Measurements from ENCODE around the gene RIMKLA. TPM values are rescaled to one million over a fixed set of nuclear protein-coding genes. Genes with fewer than 3 reads are reported as not detected.

Gene RIMKLA
- total and polyA plus RNA-seq, 7 donors, result 0.12 to 1.2 (median 1.0) TPM

- no peak for ATAC-seq
- Histone ChIP-seq H3K4me3 (no peak overlapping the region), H3K9me3 (no peaks in the 10 kb centered on the region), H3K27ac (no peak overlapping the region), H3K36me3 (ENCODE audit: insufficient read depth in 1 of 2, low read depth in 1 of 2) (no peaks in the 10 kb centered on the region), H3K4me1 (no peaks in the 10 kb centered on the region), H3K27me3 (ENCODE audit: insufficient read depth in 3 of 3, low read length in 2 of 3) (no peaks in the 10 kb centered on the region)
- intact Hi-C loops (cut with DNase I), result no loop called here
- 54 to 78% (median 64%) methylated on average over 2 of the region's 2 CpGs for WGBS, 3 donors
- TF ChIP-seq, protein P1, sequence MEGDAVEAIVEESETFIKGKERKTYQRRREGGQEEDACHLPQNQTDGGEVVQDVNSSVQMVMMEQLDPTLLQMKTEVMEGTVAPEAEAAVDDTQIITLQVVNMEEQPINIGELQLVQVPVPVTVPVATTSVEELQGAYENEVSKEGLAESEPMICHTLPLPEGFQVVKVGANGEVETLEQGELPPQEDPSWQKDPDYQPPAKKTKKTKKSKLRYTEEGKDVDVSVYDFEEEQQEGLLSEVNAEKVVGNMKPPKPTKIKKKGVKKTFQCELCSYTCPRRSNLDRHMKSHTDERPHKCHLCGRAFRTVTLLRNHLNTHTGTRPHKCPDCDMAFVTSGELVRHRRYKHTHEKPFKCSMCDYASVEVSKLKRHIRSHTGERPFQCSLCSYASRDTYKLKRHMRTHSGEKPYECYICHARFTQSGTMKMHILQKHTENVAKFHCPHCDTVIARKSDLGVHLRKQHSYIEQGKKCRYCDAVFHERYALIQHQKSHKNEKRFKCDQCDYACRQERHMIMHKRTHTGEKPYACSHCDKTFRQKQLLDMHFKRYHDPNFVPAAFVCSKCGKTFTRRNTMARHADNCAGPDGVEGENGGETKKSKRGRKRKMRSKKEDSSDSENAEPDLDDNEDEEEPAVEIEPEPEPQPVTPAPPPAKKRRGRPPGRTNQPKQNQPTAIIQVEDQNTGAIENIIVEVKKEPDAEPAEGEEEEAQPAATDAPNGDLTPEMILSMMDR (IDR thresholded peaks at IDR 0.05), result no peak
- no peak for DNase-seq
Measured at GRCh38 chr1:42469727-42470126, 89.1 kb downstream of the RIMKLA start.

Other genes starting within 250 kb of the RIMKLA start
- not detected for gene GUCA2B, start 227.4 kb upstream of the RIMKLA start, total RNA-seq
- under 1 TPM in 1 of 3 donors, not detected in 2; 0.06 TPM for gene GUCA2B, start 227.4 kb upstream of the RIMKLA start, polyA plus RNA-seq
- under 1 TPM in 1 of 4 donors, not detected in 3; 0.44 TPM for gene GUCA2A, start 216.0 kb upstream of the RIMKLA start, total RNA-seq
- gene GUCA2A, start 216.0 kb upstream of the RIMKLA start, polyA plus RNA-seq, result not detected
- 10 to 100 TPM; 47.9 to 53.1 (median 49.1) TPM for gene FOXJ3, start 45.6 kb upstream of the RIMKLA start, total RNA-seq
- gene FOXJ3, start 45.6 kb upstream of the RIMKLA start, polyA plus RNA-seq, result 10 to 100 TPM; 15.1 to 40.5 (median 22.0) TPM
- 1 to 10 TPM in 3 of 4 donors, under 1 TPM in 1; 0.76 to 2.7 (median 1.0) TPM for gene ZMYND12, start 75.2 kb downstream of the RIMKLA start, total RNA-seq
- 1 to 10 TPM in 1 of 3 donors, under 1 TPM in 2; 0.39 to 1.2 (median 0.49) TPM for gene ZMYND12, start 75.2 kb downstream of the RIMKLA start, polyA plus RNA-seq
- 10 to 100 TPM; 26.1 to 41.0 (median 34.9) TPM for gene PPCS, start 75.8 kb downstream of the RIMKLA start, total RNA-seq
- 10 to 100 TPM; 40.8 to 62.9 (median 41.1) TPM for gene PPCS, start 75.8 kb downstream of the RIMKLA start, polyA plus RNA-seq
- gene CCDC30, start 82.5 kb downstream of the RIMKLA start, total RNA-seq, result 1 to 10 TPM in 2 of 4 donors, under 1 TPM in 2; 0.79 to 1.2 (median 1.0) TPM
- under 1 TPM; 0.39 to 0.92 (median 0.57) TPM for gene CCDC30, start 82.5 kb downstream of the RIMKLA start, polyA plus RNA-seq

Measured in psoas muscle (tissue), 8 donors.